ENCODE results near the gene ATP1A3. TPM values are rescaled to one million over a fixed set of nuclear protein-coding genes. Genes with fewer than 3 reads are reported as not detected.
"Not testable (repeated sequence)": the region's sequence is repeated elsewhere in the genome, so short reads cannot be mapped to it uniquely, and the experiment has no call there.

Gene ATP1A3
- total RNA-seq, 4 donors from 2014 or later, result not detected

GRCh38 chr19:41940731-41941409, 53.2 kb downstream of the ATP1A3 start:
- intact Hi-C loops (cut with DNase I; ENCODE audit: low total_unique reads), result no loop called here
- 7 to 12% methylated on average over 51 to 52 of the region's 53 CpGs for WGBS, 2 donors
- DNase-seq (ENCODE audit: low spot score in 2 of 2), result no peak
- peak overlapping the region; percentile 26 for H3K4me3 ChIP-seq (ENCODE audit: low read depth, poor library complexity, severe bottlenecking)
- TF ChIP-seq, protein P1, sequence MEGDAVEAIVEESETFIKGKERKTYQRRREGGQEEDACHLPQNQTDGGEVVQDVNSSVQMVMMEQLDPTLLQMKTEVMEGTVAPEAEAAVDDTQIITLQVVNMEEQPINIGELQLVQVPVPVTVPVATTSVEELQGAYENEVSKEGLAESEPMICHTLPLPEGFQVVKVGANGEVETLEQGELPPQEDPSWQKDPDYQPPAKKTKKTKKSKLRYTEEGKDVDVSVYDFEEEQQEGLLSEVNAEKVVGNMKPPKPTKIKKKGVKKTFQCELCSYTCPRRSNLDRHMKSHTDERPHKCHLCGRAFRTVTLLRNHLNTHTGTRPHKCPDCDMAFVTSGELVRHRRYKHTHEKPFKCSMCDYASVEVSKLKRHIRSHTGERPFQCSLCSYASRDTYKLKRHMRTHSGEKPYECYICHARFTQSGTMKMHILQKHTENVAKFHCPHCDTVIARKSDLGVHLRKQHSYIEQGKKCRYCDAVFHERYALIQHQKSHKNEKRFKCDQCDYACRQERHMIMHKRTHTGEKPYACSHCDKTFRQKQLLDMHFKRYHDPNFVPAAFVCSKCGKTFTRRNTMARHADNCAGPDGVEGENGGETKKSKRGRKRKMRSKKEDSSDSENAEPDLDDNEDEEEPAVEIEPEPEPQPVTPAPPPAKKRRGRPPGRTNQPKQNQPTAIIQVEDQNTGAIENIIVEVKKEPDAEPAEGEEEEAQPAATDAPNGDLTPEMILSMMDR (IDR thresholded peaks at IDR 0.05), result no peak
- TF ChIP-seq POLR2A (IDR thresholded peaks at IDR 0.05), result no peak

GRCh38 chr19:41939861-41940730, 53.9 kb downstream of the ATP1A3 start:
- intact Hi-C loops (cut with DNase I; ENCODE audit: low total_unique reads), result no loop called here
- H3K4me3 ChIP-seq (ENCODE audit: low read depth, poor library complexity, severe bottlenecking), result peak overlapping the region; percentile 26
- DNase-seq (ENCODE audit: low spot score in 2 of 2), result no peak
- WGBS, 2 donors, result 4% methylated on average over 45 to 81 of the region's 83 CpGs
- no peak for TF ChIP-seq POLR2A (IDR thresholded peaks at IDR 0.05)
- TF ChIP-seq, protein P1 (IDR thresholded peaks at IDR 0.05), result no peak

DNA sequence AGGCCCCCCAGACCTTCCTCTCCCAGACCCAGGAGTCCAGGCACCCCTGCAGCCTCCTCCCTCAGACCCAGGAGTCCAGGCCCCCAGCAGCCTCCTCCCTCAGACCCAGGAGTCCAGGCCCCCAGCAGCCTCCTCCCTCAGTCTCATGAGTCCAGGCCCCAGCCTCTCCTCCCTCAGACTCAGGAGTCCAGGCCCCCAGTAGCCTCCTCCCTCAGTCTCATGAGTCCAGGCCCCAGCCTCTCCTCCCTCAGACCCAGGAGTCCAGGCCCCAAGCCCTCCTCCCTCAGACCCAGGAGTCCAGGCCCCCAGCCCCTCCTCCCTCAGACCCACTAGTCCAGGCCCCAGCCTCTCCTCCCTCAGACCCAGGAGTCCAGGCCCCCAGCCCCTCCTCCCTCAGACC, 54.8 kb downstream of the ATP1A3 start:
- DNase-seq (ENCODE audit: low spot score in 2 of 2); H3K4me3 ChIP-seq (ENCODE audit: low read depth, poor library complexity, severe bottlenecking); intact Hi-C loops (cut with DNase I; ENCODE audit: low total_unique reads): not testable (repeated sequence)

DNA sequence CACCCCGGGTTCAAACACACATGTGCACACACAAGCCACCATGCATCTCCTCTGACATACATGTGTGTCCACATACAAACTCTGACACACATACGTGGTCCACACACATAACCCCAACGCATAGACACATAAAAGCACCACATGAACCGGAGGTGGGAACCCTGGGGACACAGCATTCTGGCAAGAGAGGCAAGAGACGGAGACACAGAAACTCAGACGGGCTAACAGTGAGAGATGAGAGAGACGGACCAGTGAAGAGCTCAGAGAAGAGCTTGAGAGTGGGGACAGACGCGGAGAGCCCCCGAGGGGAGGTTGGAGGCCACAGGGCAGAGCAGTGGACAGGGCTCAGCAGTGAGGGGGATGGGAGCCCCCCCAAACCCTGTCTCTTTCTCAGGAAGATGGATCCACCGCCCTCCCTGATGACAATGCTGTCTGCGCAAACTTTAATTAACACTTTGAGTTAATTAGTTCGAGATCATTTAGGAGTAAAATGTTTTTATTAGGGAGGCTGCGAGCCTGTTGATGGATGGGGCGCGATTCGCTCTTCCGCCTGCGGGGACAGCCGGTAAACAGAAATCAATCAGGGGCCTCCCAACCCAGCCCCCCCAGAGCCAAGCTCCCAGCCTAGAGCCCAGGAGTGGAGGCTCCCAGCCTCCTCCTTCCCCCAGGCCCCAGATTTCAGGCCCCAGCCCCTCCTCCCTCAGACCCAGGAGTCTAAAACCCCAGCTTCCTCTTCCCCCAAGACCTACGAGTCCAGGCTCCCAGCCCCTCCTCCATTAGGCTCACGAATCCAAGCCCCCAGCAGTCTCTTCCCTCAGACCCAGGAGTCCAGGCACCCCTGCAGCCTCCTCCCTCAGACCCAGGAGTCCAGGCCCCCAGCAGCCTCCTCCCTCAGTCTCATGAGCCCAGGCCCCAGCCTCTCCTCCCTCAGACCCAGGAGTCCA, 56.2 kb downstream of the ATP1A3 start:
- TF ChIP-seq, protein P1 (IDR thresholded peaks at IDR 0.05), result no peak
- TF ChIP-seq POLR2A (IDR thresholded peaks at IDR 0.05), result no peak
- no peak for DNase-seq (ENCODE audit: low spot score in 2 of 2)
- intact Hi-C loops (cut with DNase I; ENCODE audit: low total_unique reads), result no loop called here
- WGBS, 2 donors, result 48 to 56% methylated on average over 22 of the region's 22 CpGs
- H3K4me3 ChIP-seq (ENCODE audit: low read depth, poor library complexity, severe bottlenecking), result no peak overlapping the region

- intact Hi-C loops (cut with DNase I; ENCODE audit: low total_unique reads), result no loop called here
- TF ChIP-seq POLR2A (IDR thresholded peaks at IDR 0.05), result no peak
- TF ChIP-seq, protein P1 (IDR thresholded peaks at IDR 0.05), result no peak
- H3K4me3 ChIP-seq (ENCODE audit: low read depth, poor library complexity, severe bottlenecking), result no peak overlapping the region
- 70 to 71% methylated on average over 15 of the region's 15 CpGs for WGBS, 2 donors
- no peak for DNase-seq (ENCODE audit: low spot score in 2 of 2)
These were observed 57.1 kb downstream of the ATP1A3 start for GRCh38 chr19:41936961-41937360.

Measured in lower leg skin (tissue), 4 donors.